Bone marrow (tissue), 2 donors: ENCODE measurements around the gene HOXA5.

Experiments
- DNase-seq, 2 donors: peaks; one replicate each; lab custom pipeline; 2025; lab: John Stamatoyannopoulos, UW

HOXA5 gene

GRCh38 chr7:27160145-27160545, 16.7 kb upstream of the HOXA5 start:
- no peak for DNase-seq

DNA sequence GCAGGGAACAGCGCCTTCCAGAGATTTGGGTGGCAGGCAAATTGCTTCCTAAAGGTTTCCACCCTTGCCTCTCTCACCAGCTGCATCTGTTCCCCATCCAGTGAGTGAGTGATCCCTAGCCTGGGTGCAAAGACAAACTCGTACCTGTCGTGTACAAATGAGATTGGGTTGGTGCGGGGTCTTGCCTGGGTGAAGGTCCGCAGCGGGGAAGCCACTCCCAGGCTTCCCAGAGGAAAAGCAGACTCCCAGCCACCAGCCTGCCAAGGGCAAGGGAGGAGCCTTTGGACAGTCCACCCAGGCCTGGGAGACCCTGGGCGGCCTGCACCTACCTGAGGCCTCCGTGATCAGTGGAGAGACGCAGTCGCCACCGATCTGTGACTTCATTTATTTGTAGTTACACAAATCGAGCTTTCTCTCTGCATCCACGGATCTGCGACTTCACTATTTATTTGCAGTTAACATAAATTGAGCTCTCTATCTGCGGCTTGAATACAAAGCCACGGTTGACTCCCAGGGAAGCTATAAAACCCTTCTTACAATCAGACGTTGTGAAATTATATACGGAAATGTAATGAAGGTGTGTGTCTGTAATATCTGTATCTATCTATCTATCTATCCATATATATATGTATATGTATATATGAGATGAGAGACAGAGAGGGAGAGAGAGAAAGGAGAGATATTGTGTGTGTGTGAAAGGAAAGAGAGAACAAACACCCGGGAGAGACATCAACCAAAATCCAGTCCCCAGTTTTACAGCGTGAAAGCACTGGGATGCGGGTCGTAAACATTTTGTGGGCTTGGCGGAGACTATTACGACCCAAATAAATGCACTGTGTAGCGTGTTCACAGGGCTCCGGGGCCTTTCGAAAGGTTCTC, 16.0 kb upstream of the HOXA5 start:
- no peak for DNase-seq

DNA sequence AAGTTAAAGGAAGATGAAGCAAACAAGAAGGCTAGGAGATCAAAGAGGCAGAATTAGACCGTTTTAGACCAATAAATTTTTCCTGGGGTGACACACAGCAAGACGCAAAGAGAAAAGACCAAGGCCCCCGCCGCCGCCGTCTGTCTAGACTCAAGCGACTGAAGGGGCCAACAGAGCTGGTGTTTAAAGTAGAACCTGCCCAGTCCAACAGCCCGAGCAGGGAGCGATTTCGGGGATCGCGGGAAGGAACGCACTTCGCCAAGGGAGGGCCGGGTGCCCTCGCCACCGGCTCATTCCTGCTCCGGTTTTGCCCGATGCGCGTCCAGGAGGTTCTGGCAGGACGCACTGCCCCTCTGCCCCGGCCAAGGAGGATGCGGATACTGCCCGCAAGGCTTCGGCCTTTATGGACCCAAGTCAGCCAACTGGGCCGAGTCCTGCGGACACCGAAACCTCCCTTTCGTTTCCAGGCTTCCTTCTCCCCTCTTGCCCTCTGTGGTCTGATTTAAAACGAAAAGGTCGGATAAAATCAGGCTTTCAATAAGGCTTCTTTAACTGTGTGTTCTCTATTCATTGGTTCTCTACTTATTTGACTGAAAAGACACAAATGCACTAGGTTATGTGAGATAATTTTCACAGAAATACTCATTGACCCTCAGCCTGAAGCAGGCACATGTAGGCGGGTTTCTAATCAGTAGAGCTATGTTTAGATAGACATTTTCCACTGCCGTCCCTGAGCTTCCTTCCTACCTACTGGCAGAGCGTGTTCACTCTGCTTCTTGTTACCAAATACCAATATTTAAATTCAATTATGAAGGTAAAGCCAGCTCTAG, 15.2 kb upstream of the HOXA5 start:
- DNase-seq: no peak

- DNase-seq: no peak
Observed at GRCh38 chr7:27157702-27158431, 14.4 kb upstream of the HOXA5 start.

- DNase-seq: no peak
Observed at GRCh38 chr7:27156916-27157701, 13.6 kb upstream of the HOXA5 start.

DNA sequence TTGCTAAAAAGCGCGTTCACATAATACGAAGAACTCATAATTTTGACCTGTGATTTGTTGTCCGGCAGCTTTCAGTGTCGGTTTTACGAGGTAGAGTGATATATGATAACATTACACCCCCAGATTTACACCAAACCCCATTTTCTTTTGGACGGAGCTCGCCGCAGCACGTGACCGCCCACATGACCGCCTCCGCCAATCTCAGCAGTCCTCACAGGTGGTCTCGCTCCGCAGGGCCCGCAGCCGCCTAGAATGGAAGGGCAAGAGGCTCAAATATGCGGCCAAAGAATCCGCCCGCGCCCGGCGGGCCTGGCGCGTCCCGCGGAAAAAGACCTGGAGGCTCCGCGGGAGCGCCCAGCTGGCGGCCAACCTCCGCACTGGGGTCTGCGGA, 13.0 kb upstream of the HOXA5 start, which contains the start of gene HOXA7:
Gene HOXA7, minus strand, starts transcription at position 168 of the 391 bp plus-strand sequence. Its CDS starts 130 bp downstream, at position 38.
- DNase-seq: peak in 1 of 2 donors; percentile 43

- no peak for DNase-seq
Observed at GRCh38 chr7:27155816-27156507, 12.5 kb upstream of the HOXA5 start.

- no peak for DNase-seq
Observed at GRCh38 chr7:27154901-27155815, 11.7 kb upstream of the HOXA5 start.

- DNase-seq: no peak
Observed at GRCh38 chr7:27154369-27154768, 10.9 kb upstream of the HOXA5 start.

DNA sequence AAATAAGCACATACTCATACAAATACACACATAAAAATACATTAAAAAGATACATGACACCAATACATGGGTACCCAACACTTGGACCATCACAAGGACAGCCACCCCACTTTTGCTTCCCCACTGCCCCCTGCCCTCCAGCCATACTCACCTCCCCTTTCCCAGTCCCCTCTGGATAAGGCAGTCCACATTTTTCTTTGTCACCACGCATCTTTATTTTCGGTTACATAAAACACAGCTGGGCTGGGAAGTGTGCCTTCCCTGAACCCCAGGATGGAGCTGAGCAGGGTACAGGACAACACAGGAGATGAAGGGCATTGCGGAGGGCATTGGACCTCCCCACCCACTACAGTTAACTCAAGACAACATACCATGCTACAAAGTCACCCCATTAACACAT, 10.0 kb upstream of the HOXA5 start:
- DNase-seq: no peak

GRCh38 chr7:27152816-27153442, 9.4 kb upstream of the HOXA5 start:
- DNase-seq: no peak

DNA sequence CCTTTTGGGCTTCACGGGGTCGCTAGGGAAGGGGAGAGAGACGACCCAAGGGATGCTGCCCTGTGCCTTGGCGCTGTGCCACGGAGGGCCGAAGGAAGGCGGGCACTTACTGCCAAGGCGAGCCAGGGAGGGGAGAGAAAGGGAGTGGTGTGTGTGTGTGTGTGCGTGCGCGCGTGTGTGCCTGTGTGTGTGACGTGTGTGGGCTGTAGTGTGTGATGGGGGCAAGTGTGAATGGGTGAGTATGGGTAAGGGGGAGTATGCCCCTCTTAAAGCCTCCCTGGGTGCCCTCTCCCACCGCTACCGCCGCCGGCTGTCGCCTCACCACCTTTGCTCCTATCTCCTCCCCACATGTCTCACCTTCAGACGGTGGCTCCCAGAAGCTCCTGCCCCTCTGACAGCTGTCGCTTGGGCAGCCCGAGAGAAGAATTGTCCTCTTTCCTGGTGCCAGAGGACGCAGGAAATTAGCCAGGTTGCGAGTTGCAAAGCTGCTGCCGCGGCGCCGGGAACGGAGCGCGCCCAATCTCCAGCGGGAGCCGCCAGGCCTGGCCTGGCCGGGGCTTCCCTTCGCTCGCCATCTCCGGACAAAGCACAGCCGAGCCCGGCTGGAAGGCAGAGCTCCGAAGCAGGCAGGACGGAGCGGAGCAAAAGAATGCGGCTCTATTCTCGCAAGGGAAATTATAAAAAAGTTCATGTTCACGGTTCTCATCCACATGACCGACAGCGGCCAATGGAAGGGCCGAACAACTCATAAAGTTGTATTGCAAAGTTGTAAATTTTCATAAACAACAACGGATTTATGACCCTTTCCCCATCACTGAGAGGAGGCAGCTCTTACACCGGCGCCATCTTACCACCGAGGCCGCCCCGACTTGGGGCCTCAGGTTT, 8.7 kb upstream of the HOXA5 start, which contains the start of gene HOXA3:
Gene HOXA3, minus strand, starts transcription at position 653 of the 885 bp plus-strand sequence. CDS start 41,943 bp downstream, outside the sequence.
- DNase-seq: peak in 1 of 2 donors; percentile 26

DNA sequence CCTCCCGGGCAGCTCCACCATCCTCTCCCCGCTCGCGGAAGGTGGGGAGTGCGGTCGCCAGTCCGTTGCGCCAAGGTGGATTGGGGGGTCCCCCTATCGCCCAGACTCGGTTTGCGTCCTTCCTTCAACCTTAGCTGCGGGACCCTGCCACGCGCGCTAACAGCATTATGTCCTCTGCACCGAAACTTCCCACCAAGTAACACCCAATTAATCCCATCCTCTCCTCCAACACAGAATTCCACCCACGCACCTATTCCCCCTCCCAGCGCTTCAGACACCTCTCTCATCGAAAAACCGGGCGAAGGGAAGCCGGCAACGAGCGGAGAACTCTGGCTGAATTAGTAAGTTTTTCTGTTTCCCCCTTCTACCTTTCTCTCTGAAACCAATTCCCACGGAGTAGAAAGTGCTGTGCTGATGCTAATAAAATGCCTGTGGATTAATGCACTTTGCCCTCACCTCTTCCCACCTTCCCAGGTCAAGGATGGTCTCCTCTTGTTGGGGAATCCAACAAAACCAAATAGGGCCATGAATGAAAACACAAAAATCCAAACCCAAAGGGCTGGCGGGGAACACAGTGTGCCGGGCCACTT, 8.0 kb upstream of the HOXA5 start:
- DNase-seq: no peak

DNA sequence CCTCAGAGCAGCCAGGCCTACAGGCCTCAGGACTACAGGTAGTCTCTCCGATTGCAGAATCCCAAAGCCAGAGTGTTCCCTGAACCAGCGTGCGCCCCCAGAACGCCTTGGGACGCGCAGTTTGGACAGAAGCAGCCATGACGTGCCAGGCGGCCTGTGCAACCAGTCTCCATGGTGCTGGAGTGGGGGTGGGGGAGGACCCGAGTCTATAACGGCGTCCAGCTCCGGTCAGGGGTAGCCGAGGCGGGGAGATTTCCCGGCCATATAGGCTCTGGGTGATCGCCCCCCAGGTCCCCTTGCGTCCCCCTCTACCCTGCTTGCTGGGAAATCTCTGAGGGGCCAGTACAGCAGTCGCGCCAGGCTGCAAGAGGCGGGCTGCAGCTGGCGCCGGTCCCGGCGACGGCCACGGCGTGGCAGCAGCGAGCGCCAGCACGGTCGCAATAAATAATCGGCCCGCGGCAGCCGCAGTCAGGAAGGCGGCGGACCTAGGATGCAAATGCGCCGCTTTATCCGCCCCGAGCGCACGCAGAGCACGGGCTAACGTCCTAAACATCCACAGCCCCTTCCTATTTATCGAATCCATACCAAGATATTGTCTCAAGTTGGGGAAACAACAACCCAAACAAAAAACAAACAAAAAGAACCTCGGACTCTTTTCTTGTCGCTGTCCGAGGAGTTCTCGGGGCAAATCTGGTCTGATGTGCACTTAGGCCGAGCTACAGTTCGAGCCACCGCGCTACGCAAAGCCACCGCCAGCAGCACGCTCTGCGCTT, 7.3 kb upstream of the HOXA5 start:
- peak in 1 of 2 donors; percentile 25 for DNase-seq

DNA sequence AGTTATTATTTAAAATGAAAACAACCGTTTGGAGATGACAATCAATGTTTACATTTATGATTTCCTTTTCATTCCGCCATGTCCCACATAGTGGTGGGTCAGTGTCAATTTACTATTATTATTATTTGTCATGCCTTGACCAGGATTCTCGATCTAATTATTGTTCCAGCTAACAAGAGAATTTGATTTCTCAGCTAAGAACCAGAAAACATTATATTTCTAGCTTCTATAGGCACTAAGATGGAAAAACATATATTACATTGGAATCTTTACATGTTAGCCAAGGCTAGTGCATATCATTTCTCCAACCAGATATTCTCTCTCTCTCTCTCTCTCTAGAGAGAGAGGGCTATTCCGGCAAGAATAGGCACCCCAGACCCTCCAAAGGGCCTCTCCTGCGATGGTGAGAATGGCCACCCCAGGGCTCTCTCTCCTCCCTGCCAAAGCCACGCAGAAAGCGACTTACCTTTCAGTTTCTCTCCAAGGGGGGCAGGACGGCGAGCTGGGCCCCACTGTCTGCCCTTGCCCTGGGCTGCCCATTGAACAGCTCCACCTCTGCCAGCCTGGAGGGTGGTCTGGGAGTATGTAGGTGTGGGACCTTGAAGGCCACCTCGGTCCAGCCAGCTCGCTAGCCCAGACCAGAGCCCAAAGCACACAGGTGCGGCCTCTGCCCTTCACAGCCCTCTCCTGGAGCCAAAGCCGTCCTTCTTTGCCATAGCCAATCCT, 6.5 kb upstream of the HOXA5 start:
- no peak for DNase-seq
